Measurements from ENCODE around the gene SLC7A1. TPM values are rescaled to one million over a fixed set of nuclear protein-coding genes. Genes with fewer than 3 reads are reported as not detected.

Gene SLC7A1
- total and polyA plus RNA-seq, 4 experiments from 2014 or later: 2.8 to 42.6 (median 22.8) TPM

GRCh38 chr13:29513002-29513980 is 82.2 kb downstream of the SLC7A1 start:
- no peaks in the 10 kb centered on the region for H3K27me3 ChIP-seq (ENCODE audit: insufficient read depth, low read length)
- Mint-ChIP-seq H3K9me3 (no peaks in the 10 kb centered on the region), H3K27ac (peak overlapping the region in 1 of 7 donors; percentile 53), H3K36me3 (peaks cover 31 to 51% of the 10 kb centered on the region in 2 donors), H3K4me1 (no peaks in the 10 kb centered on the region), H3K4me3 (no peak overlapping the region), H3K27me3 (no peaks in the 10 kb centered on the region)
- ChIA-PET CTCF (ENCODE audit: partially characterized antibody) (interaction anchor here (9.8 kb wide), 1 partner anchor 194 kb away, joined by 162 read pairs; no protein-coding TSS in a partner anchor), POLR2A (ENCODE audit: partially characterized antibody) (no interaction called here)
- peaks cover 25% of the 10 kb centered on the region for H3K36me3 ChIP-seq (ENCODE audit: insufficient read depth, low read length)
- no peak for DNase-seq
- H3K4me3 ChIP-seq (ENCODE audit: low read length in 2 of 2): no peak overlapping the region
- H3K9me3 ChIP-seq (ENCODE audit: control insufficient read depth in 1 of 2, low read length in 2 of 2): no peaks in the 10 kb centered on the region
- no peak overlapping the region for H3K27ac ChIP-seq (ENCODE audit: low read depth, low read length)
- intact Hi-C loops (cut with micrococcal nuclease): no loop called here
- H3K4me1 ChIP-seq (ENCODE audit: insufficient read depth, low read length): no peaks in the 10 kb centered on the region

DNA sequence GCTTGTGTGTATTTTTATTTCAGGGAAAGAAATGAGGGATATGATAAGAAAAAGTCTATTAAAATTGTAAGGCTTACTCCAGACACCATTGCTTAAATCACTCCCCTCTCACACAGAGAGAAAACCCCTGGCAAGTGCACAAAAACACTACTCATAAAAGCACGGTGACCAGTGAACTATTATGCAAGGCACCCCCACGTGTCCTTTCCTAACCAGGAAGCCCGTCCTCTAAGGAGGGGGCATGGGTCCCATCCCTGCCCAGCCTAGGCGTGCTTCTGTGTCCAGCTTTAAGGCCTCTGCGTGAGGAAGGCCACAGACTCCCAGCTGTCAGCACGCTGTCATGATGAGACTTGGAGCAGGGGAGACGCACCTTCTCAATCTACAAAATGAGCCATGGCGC is 83.5 kb downstream of the SLC7A1 start:
- no peaks in the 10 kb centered on the region for H3K9me3 ChIP-seq (ENCODE audit: control insufficient read depth in 1 of 2, low read length in 2 of 2)
- Mint-ChIP-seq H3K36me3 (peaks cover 21 to 39% of the 10 kb centered on the region in 2 donors), H3K9me3 (no peaks in the 10 kb centered on the region), H3K27me3 (no peaks in the 10 kb centered on the region), H3K4me3 (no peak overlapping the region), H3K27ac (peak overlapping the region in 1 of 7 donors; percentile 13), H3K4me1 (no peaks in the 10 kb centered on the region)
- peaks cover 19% of the 10 kb centered on the region for H3K36me3 ChIP-seq (ENCODE audit: insufficient read depth, low read length)
- H3K4me1 ChIP-seq (ENCODE audit: insufficient read depth, low read length): no peaks in the 10 kb centered on the region
- no peak overlapping the region for H3K27ac ChIP-seq (ENCODE audit: low read depth, low read length)
- CTCF ChIA-PET (ENCODE audit: partially characterized antibody): interaction anchor here (9.8 kb wide), 1 partner anchor 195 kb away, joined by 162 read pairs; no protein-coding TSS in a partner anchor
- DNase-seq: no peak
- intact Hi-C loops (cut with micrococcal nuclease): no loop called here
- H3K27me3 ChIP-seq (ENCODE audit: insufficient read depth, low read length): no peaks in the 10 kb centered on the region
- POLR2A ChIA-PET (ENCODE audit: partially characterized antibody): no interaction called here
- no peak overlapping the region for H3K4me3 ChIP-seq (ENCODE audit: low read length in 2 of 2)

- ChIA-PET CTCF (ENCODE audit: partially characterized antibody) (interaction anchor here (3.8 to 9.8 kb wide), 3 partner anchors 15 to 604 kb away, joined by 27 to 162 read pairs (median 41); no protein-coding TSS in a partner anchor), POLR2A (ENCODE audit: partially characterized antibody) (no interaction called here)
- Mint-ChIP-seq H3K27ac (peak overlapping the region in 1 of 7 donors; percentile 67), H3K9me3 (no peaks in the 10 kb centered on the region), H3K4me1 (no peaks in the 10 kb centered on the region), H3K4me3 (no peak overlapping the region), H3K36me3 (peaks cover 18 to 34% of the 10 kb centered on the region in 2 donors), H3K27me3 (no peaks in the 10 kb centered on the region)
- no peak overlapping the region for H3K4me3 ChIP-seq (ENCODE audit: low read length in 2 of 2)
- no peak for DNase-seq
- no peaks in the 10 kb centered on the region for H3K4me1 ChIP-seq (ENCODE audit: insufficient read depth, low read length)
- peaks cover 16% of the 10 kb centered on the region for H3K36me3 ChIP-seq (ENCODE audit: insufficient read depth, low read length)
- intact Hi-C loops (cut with micrococcal nuclease): no loop called here
- H3K27me3 ChIP-seq (ENCODE audit: insufficient read depth, low read length): no peaks in the 10 kb centered on the region
- H3K9me3 ChIP-seq (ENCODE audit: control insufficient read depth in 1 of 2, low read length in 2 of 2): no peaks in the 10 kb centered on the region
- H3K27ac ChIP-seq (ENCODE audit: low read depth, low read length): no peak overlapping the region
Measured at GRCh38 chr13:29511106-29511796, 84.2 kb downstream of the SLC7A1 start.

DNA sequence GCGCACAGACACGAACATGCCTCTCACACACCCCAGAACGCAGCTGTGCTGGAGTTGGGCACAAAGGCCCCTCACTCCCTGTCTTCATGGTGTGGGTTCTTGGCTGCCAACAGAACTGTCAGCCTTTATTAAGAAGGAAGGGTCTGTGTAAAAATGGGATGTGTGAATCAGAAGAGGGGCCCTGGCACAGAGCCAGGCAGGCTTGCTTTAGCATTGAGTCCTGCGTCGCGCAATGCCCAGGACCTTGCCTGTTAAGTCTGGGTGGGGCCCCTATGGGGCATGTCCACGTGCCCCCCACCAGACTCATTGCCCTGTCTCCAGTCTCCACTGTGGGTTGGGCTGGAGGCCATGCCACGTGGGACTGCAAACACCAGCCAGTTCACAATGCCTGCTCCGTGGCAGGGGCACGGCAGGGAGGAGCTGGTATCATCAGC is 84.8 kb downstream of the SLC7A1 start:
- H3K27ac Mint-ChIP-seq: peak overlapping the region in 3 of 7 donors; percentile 15 to 81 (median 16)
- H3K36me3 ChIP-seq (ENCODE audit: insufficient read depth, low read length): peaks cover 12% of the 10 kb centered on the region

DNA sequence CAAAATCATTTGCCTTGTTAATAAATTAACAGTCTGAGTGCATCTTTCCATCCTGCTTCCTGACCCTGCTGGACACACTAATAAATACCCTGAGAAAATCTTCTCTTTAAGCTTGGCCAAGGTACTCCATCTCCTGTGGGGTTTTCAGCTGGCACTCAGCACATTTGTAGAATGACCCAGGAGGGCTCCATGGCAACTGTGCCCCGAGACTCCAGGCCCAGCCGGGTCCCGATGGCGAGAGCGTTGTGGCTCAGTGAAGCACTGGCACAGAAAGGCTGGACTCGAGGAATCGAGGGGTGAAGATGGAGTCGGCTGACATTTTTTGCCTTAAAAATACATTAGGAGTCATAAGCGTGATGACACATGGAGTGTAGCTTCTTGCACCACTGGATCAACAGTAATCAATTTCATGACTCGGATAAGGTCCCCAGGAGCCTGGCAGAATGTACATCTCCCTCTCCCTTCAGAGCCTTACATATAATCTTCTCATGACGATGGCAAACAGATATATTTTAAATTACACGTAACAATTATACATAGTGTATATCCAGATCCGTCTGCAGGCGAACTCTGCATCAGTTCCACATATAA is 85.4 kb downstream of the SLC7A1 start:
- H3K4me1 ChIP-seq (ENCODE audit: insufficient read depth, low read length): no peaks in the 10 kb centered on the region
- no peaks in the 10 kb centered on the region for H3K9me3 Mint-ChIP-seq
- no peaks in the 10 kb centered on the region for H3K4me1 Mint-ChIP-seq
- H3K27ac ChIP-seq (ENCODE audit: low read depth, low read length): no peak overlapping the region
- no peaks in the 10 kb centered on the region for H3K9me3 ChIP-seq (ENCODE audit: control insufficient read depth in 1 of 2, low read length in 2 of 2)
- H3K36me3 Mint-ChIP-seq: peaks cover 12 to 26% of the 10 kb centered on the region in 2 donors
- intact Hi-C loops (cut with micrococcal nuclease): loop anchor here (5.0 kb wide), 3 partner anchors 87 to 427 kb away; partner anchors contain the start of gene SLC7A1
- H3K4me3 ChIP-seq (ENCODE audit: low read length in 2 of 2): no peak overlapping the region
- H3K36me3 ChIP-seq (ENCODE audit: insufficient read depth, low read length): peaks cover 6% of the 10 kb centered on the region
- no peaks in the 10 kb centered on the region for H3K27me3 ChIP-seq (ENCODE audit: insufficient read depth, low read length)
- POLR2A ChIA-PET (ENCODE audit: partially characterized antibody): no interaction called here
- CTCF ChIA-PET (ENCODE audit: partially characterized antibody): interaction anchor here (1.5 to 9.8 kb wide), 7 partner anchors 9 to 605 kb away, joined by 3 to 162 read pairs (median 27); no protein-coding TSS in a partner anchor
- H3K4me3 Mint-ChIP-seq: no peak overlapping the region
- peaks cover 0 to under 1% of the 10 kb centered on the region in 2 donors for H3K27me3 Mint-ChIP-seq
- DNase-seq: no peak
- peak overlapping the region in 3 of 7 donors; percentile 16 to 81 (median 60) for H3K27ac Mint-ChIP-seq

More for the DNA sequence above, 84.8 kb downstream of the SLC7A1 start:
- Histone ChIP-seq H3K27me3 (ENCODE audit: insufficient read depth, low read length) (no peaks in the 10 kb centered on the region), H3K9me3 (ENCODE audit: control insufficient read depth in 1 of 2, low read length in 2 of 2) (no peaks in the 10 kb centered on the region), H3K27ac (ENCODE audit: low read depth, low read length) (no peak overlapping the region), H3K4me1 (ENCODE audit: insufficient read depth, low read length) (no peaks in the 10 kb centered on the region), H3K4me3 (ENCODE audit: low read length in 2 of 2) (no peak overlapping the region)
- Mint-ChIP-seq H3K4me1 (no peaks in the 10 kb centered on the region), H3K36me3 (peaks cover 13 to 28% of the 10 kb centered on the region in 2 donors), H3K27me3 (no peaks in the 10 kb centered on the region), H3K4me3 (no peak overlapping the region), H3K9me3 (no peaks in the 10 kb centered on the region)
- CTCF ChIA-PET (ENCODE audit: partially characterized antibody): interaction anchor here (3.8 to 9.8 kb wide), 3 partner anchors 15 to 605 kb away, joined by 27 to 162 read pairs (median 41); no protein-coding TSS in a partner anchor
- POLR2A ChIA-PET (ENCODE audit: partially characterized antibody): no interaction called here
- DNase-seq: no peak
- intact Hi-C loops (cut with micrococcal nuclease): no loop called here

DNA sequence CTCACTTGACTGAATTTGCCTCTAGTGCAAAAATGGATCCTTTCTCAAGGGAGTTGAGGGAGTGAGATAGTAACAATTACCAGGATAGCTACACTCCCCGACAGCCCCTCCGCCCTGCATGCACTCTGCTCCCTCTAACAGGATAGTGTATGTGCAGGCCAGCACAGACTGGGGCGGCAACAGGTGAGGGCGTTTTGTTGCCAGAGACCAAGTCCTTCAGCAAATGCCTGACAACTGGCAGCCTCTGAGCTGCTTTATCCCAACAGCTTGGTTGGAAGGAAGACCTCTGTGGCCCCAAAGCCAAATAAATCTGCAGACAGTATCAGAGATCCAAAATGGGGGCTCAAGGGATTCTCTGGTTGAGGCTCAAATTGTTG is 86.6 kb downstream of the SLC7A1 start:
- Mint-ChIP-seq H3K36me3 (peaks cover 10 to 20% of the 10 kb centered on the region in 2 donors), H3K4me1 (no peaks in the 10 kb centered on the region), H3K9me3 (no peaks in the 10 kb centered on the region), H3K27ac (peak overlapping the region in 1 of 7 donors; percentile 5), H3K4me3 (no peak overlapping the region), H3K27me3 (peaks cover 0 to 3% of the 10 kb centered on the region in 2 donors)
- H3K36me3 ChIP-seq (ENCODE audit: insufficient read depth, low read length): peaks cover 5% of the 10 kb centered on the region
- intact Hi-C loops (cut with micrococcal nuclease): loop anchor here (1.0 to 5.0 kb wide), 5 partner anchors 88 to 606 kb away; partner anchors contain the start of gene SLC7A1
- CTCF ChIA-PET (ENCODE audit: partially characterized antibody): interaction anchor here (0.8 to 9.8 kb wide), 41 partner anchors 10 to 607 kb away, joined by 3 to 162 read pairs (median 4); partner anchors contain the start of gene SLC7A1
- no peaks in the 10 kb centered on the region for H3K27me3 ChIP-seq (ENCODE audit: insufficient read depth, low read length)
- DNase-seq: no peak
- POLR2A ChIA-PET (ENCODE audit: partially characterized antibody): interaction anchor here (1.2 to 1.3 kb wide), 3 partner anchors 201 to 606 kb away, joined by 3 to 6 read pairs (median 4); no protein-coding TSS in a partner anchor
- no peaks in the 10 kb centered on the region for H3K9me3 ChIP-seq (ENCODE audit: control insufficient read depth in 1 of 2, low read length in 2 of 2)
- no peak overlapping the region for H3K4me3 ChIP-seq (ENCODE audit: low read length in 2 of 2)
- H3K27ac ChIP-seq (ENCODE audit: low read depth, low read length): no peak overlapping the region
- H3K4me1 ChIP-seq (ENCODE audit: insufficient read depth, low read length): no peaks in the 10 kb centered on the region
